Activated T-cell treated with anti-CD3 and anti-CD28 coated beads, Interleukin-2, amount 50 U/mL, for 4 hours (primary cell): ENCODE measurements around the gene LGR4. TPM values are rescaled to one million over a fixed set of nuclear protein-coding genes. Genes with fewer than 3 reads are reported as not detected.
A peak's percentile ranks its signal among the peaks of the same experiment; 100 is the strongest.
"Not testable (repeated sequence)": the region's sequence is repeated elsewhere in the genome, so short reads cannot be mapped to it uniquely, and the experiment has no call there.

Source experiments
- ATAC-seq, 2 donors: fragments of 200-7000 bp; cut with Tn5 transposase; one replicate each; pipeline ENCODE4 v1.10.0; 2021
- DNase-seq: peaks from one replicate; pipeline ENCODE4 v3.0.0-alpha.2; 2020
- H3K27me3 Mint-ChIP-seq: one replicate; pipeline ENCODE4 v1.8.0; 2021; ENCODE audit warnings: low read depth, mixed read lengths
- H3K36me3 Mint-ChIP-seq: one replicate; pipeline ENCODE4 v1.8.0; 2022; ENCODE audit warnings: mixed read lengths; ENCODE audit not compliant: insufficient read depth
- H3K4me1 Mint-ChIP-seq: one replicate; pipeline ENCODE4 v1.8.0; 2021; ENCODE audit warnings: low read depth, mixed read lengths
- H3K4me3 Mint-ChIP-seq: one replicate; pipeline ENCODE4 v1.8.0; 2021; ENCODE audit warnings: mild to moderate bottlenecking, moderate library complexity, mixed read lengths
- H3K9me3 Mint-ChIP-seq: one replicate; pipeline ENCODE4 v1.8.0; 2021; ENCODE audit warnings: mixed read lengths
- total RNA-seq, 3 donors: library from RNA; stranded (reverse); gene quantifications; one replicate each; pipeline ENCODE4 v1.2.1, GENCODE V29; 2021

Gene LGR4, protein sequence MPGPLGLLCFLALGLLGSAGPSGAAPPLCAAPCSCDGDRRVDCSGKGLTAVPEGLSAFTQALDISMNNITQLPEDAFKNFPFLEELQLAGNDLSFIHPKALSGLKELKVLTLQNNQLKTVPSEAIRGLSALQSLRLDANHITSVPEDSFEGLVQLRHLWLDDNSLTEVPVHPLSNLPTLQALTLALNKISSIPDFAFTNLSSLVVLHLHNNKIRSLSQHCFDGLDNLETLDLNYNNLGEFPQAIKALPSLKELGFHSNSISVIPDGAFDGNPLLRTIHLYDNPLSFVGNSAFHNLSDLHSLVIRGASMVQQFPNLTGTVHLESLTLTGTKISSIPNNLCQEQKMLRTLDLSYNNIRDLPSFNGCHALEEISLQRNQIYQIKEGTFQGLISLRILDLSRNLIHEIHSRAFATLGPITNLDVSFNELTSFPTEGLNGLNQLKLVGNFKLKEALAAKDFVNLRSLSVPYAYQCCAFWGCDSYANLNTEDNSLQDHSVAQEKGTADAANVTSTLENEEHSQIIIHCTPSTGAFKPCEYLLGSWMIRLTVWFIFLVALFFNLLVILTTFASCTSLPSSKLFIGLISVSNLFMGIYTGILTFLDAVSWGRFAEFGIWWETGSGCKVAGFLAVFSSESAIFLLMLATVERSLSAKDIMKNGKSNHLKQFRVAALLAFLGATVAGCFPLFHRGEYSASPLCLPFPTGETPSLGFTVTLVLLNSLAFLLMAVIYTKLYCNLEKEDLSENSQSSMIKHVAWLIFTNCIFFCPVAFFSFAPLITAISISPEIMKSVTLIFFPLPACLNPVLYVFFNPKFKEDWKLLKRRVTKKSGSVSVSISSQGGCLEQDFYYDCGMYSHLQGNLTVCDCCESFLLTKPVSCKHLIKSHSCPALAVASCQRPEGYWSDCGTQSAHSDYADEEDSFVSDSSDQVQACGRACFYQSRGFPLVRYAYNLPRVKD
- under 1 TPM; 0.21 to 0.61 (median 0.57) TPM for total RNA-seq

DNA sequence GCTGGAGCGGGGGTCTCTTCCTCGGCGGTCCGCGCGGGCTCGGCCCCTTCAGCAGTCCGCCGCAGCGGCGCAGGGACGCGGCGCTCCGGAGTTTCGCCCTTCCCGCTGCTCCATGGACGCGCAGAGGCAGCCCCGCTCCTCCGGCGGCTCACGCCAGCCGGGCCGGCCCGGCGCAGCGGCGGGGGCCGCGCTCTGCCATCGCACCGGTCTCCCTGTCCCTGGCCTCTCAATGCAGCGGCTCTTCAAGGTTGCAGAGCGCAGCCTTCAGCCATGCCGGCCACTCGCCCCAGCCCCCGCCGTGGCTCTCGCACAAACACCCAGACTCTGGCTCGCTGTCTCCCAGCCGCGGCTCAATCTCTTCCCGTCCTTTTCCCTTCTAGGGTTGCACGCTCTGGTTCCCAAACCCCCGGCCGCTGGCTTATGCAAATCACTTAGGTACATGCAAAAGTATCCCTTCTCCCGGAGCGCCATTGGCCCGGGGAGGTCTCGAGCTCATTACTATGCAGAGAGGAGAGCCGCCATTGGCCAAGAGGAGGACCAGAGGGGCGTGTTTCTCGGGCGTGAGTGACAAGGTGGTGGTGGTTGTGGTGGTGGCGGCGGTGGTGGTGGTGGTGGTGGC lies at the start of gene LGR4:
Gene LGR4 (minus strand): TSS at position 393 of the 619 bp plus-strand sequence. CDS start 488 bp downstream, outside the sequence.
- Mint-ChIP-seq H3K9me3 (no peaks in the 10 kb centered on the region), H3K36me3 (no peaks in the 10 kb centered on the region), H3K27me3 (peaks cover 19% of the 10 kb centered on the region), H3K4me1 (peaks cover 13% of the 10 kb centered on the region), H3K4me3 (peak within 1 kb of the TSS; percentile 92)
- ATAC-seq: peak; percentile 88 to 89
- DNase-seq: peak; percentile 63

DNA sequence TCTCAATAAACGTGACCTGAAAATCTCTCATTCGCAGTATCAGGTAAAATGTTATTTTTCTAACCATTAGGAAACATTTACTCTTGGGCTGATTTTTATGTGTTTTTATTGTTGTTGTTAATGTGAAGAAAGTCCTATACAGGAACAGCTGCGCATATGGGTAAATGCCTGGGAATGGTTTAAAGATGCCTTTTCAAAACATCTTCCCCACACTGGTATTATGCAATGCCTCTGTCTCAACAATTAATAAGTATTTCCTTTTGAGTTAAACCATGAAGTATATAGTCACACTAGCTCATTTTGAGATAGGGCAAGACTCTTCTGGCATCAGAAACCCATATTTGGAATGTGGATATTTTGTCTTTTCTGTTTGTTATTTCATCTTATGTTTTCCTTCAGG lies 47.6 kb upstream of the LGR4 start:
- DNase-seq (no peak), ATAC-seq (no peak)
- Mint-ChIP-seq H3K9me3 (peaks cover 2% of the 10 kb centered on the region), H3K27me3 (peaks cover 8% of the 10 kb centered on the region), H3K4me3 (no peak overlapping the region), H3K4me1 (no peaks in the 10 kb centered on the region), H3K36me3 (no peaks in the 10 kb centered on the region)

DNA sequence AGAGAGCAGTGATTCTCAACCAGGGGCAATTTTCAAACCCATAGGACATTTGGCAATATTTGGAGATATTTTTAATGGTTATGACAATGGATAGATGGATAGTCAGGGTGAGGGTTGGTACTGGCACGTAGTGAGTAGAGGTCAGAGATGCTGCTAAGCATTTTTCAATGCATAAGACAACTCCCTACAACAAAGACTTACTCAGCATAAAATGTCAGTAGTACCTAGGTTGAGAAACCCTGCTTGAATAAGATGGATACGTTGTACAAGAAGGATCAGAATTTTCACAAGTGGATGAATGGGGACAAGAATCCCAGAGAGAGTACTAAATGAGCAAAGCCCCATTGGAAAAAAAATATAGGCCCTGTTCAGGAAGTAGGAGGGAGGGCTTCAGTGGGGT lies 45.9 kb upstream of the LGR4 start:
- Mint-ChIP-seq H3K27me3 (peaks cover 8% of the 10 kb centered on the region), H3K4me3 (no peak overlapping the region), H3K9me3 (peaks cover 4% of the 10 kb centered on the region), H3K36me3 (no peaks in the 10 kb centered on the region), H3K4me1 (no peaks in the 10 kb centered on the region)
- no peak for DNase-seq
- ATAC-seq: no peak

DNA sequence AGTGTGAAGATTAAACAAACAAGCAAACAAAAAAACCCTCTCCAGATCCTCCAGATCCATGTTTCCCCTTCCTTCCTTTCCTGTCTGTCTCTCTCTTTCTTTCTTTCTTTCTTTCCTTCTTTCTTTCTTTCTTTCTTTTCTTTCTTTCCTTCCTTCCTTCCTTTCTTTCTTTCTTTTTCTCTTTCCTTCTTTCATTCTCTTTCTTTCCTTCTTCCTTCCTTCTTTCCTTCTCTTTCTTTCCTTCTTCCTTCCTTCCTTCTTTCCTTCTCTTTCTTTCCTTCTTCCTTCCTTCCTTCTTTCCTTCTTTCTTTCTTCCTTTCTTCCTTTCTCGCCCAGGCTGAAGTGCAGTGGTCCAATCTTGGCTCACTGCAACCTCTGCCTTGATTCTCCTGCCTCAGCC lies 44.9 kb upstream of the LGR4 start:
- DNase-seq, H3K9me3 Mint-ChIP-seq, H3K27me3 Mint-ChIP-seq, H3K36me3 Mint-ChIP-seq, H3K4me3 Mint-ChIP-seq, ATAC-seq, H3K4me1 Mint-ChIP-seq: not testable (repeated sequence)

DNA sequence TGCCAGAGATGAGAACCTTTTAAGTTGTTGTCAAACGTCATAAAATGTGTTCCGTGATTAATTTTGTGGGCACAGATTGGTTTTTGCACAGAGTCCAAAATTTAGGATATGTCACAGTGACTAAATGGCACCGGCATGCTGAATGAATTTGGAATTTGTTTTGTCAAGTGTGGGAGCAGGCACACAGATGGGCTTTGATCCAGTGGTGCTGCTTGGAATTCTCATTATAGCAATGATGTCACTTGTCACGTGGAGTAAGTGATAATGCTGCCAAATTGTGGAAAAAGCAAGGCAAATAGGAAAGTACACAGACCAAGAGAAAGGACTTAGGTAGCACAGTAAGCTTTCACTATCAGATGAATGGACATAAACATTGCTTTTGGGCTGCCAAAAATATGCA lies 42.0 kb upstream of the LGR4 start:
- no peak for ATAC-seq
- H3K36me3 Mint-ChIP-seq: no peaks in the 10 kb centered on the region

DNA sequence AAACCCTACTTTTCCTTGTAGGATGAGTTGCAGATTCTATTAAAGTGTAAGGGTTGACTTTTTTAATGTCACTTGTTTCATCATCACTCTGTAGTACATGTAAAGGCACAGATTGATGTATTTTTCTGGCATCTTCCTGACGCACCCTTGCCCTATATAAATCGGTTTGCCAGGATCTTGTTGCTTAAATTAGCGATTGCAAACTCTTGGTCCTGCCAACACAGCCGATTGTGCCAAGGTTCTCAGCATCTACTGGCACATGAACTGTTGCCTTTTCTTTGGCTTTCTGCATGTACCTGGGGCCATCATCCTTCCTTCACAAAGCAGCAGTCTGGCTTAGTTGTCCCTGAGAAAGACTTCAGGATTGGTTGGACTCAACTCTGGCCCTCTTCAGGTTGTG lies 41.5 kb upstream of the LGR4 start:
- Mint-ChIP-seq H3K4me1 (no peaks in the 10 kb centered on the region), H3K27me3 (peaks cover 8% of the 10 kb centered on the region), H3K36me3 (no peaks in the 10 kb centered on the region), H3K9me3 (peaks cover 4% of the 10 kb centered on the region), H3K4me3 (no peak overlapping the region)
- DNase-seq: no peak
- no peak for ATAC-seq

More for the DNA sequence above, 42.0 kb upstream of the LGR4 start:
- no peak for DNase-seq
- Mint-ChIP-seq H3K4me1 (no peaks in the 10 kb centered on the region), H3K4me3 (no peak overlapping the region), H3K9me3 (peaks cover 4% of the 10 kb centered on the region), H3K27me3 (peaks cover 8% of the 10 kb centered on the region)

- no peak overlapping the region for H3K4me3 Mint-ChIP-seq
- H3K9me3 Mint-ChIP-seq: peaks cover 4% of the 10 kb centered on the region
- H3K4me1 Mint-ChIP-seq: peaks cover 3% of the 10 kb centered on the region
- ATAC-seq: no peak
- no peak for DNase-seq
- H3K27me3 Mint-ChIP-seq: peaks cover 5% of the 10 kb centered on the region
- no peaks in the 10 kb centered on the region for H3K36me3 Mint-ChIP-seq
Observed at GRCh38 chr11:27513389-27513788, 40.8 kb upstream of the LGR4 start.

- DNase-seq (no peak), ATAC-seq (no peak)
- H3K9me3 Mint-ChIP-seq: peaks cover 4% of the 10 kb centered on the region
- peaks cover 12% of the 10 kb centered on the region for H3K4me1 Mint-ChIP-seq
- no peaks in the 10 kb centered on the region for H3K27me3 Mint-ChIP-seq
- H3K4me3 Mint-ChIP-seq: no peak overlapping the region
- H3K36me3 Mint-ChIP-seq: no peaks in the 10 kb centered on the region
Observed at GRCh38 chr11:27512238-27512637, 39.6 kb upstream of the LGR4 start.

- no peak for ATAC-seq
- H3K4me3 Mint-ChIP-seq: no peak overlapping the region
Observed at GRCh38 chr11:27509908-27510307, 37.3 kb upstream of the LGR4 start.

DNA sequence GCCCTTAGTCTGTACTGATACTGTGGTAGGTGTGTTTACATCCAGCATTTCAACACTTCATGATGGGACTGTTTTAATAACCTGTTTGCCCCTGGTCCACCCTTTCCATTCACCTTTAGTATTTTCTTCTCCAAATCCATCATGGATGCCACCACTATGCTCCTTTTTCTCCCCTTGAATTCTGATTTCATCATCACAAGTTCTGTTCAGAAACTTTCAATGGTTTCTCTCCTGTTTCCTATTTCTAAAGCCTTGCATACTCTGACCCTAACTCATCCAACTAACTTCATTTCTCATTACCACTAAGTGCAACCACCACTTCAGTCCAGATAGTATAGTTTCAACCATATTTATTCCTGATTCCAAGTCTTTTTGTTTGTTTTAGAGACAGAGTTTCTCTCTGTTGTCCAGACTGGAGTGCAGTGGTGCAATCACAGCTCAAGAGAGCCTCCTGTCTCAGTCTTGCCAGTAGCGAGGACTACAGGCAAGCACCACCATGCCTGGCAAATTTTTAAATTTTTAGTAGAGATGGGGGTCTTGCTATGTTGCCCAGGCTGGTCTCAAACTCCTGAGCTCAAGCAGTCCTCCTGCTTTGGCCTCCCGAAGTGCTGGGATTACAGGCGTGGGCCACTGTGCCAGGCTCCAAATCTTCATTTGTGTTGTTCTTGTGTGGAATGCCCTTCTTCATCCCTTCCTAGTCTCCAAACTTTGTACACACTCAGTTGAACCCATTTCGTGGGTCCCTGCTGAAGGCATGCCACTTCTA lies 35.1 kb upstream of the LGR4 start:
- H3K4me1 Mint-ChIP-seq: peaks cover 34% of the 10 kb centered on the region
- H3K27me3 Mint-ChIP-seq: no peaks in the 10 kb centered on the region
- DNase-seq (no peak), ATAC-seq (no peak)
- no peaks in the 10 kb centered on the region for H3K9me3 Mint-ChIP-seq
- H3K4me3 Mint-ChIP-seq: peak overlapping the region; percentile 100
- peaks cover 5% of the 10 kb centered on the region for H3K36me3 Mint-ChIP-seq

More at GRCh38 chr11:27509908-27510307, 37.3 kb upstream of the LGR4 start:
- no peak for DNase-seq
- Mint-ChIP-seq H3K4me1 (peaks cover 24% of the 10 kb centered on the region), H3K9me3 (no peaks in the 10 kb centered on the region), H3K27me3 (no peaks in the 10 kb centered on the region), H3K36me3 (peaks cover 2% of the 10 kb centered on the region)

DNA sequence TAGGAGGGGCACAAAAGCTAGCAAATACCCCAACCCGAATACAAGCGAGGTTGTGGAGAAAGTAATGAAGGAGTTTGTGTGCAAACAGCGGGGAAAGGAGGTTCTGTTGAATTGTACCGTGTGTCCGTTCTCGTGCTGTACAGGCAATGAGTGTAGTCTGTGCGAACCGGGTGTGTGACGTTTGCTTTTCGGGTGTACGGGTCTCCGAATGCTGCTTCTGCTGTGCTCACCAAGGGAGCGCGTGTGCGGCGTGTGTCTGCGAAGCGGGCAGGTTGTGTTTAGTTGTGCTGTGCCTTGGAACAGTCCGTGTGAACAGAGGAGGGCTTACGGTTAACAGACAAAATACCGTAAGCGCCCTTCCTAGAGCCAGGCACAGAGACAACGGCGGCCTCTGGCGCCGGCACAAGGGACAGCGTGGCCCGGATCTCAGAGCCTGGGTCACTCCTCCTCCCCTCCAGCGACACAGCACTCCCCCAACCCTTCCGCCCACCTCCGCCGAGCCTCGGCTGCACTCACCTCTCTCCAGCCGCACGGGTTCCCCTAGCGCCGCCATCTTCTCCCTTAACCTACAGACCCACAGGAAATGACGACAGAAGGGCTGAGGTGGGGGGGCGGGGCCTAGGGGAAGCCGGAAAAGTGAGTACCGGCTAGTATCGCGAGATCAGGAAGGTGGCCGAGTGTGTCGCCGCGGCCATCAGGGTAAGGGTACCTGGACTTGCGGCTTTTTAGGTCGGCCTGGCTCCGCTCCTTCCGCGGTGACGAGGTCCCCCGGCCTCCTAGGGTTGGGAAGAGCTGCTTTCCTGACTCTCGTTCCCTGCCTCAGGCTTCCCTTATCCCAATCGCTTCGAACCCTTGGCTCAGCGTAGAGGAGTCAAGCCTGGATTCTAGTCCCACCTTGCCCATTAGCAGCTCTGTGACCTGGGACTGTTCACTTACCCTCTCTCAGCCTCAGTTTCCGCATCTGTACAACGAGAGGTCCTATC lies 33.9 kb upstream of the LGR4 start, which contains the start of gene LIN7C:
Gene LIN7C (minus strand): TSS at position 570 of the 983 bp plus-strand sequence. CDS start 17 bp downstream, at position 553.
- ATAC-seq (peak; percentile 95 to 97), DNase-seq (peak; percentile 95)
- Mint-ChIP-seq H3K9me3 (no peaks in the 10 kb centered on the region), H3K27me3 (no peaks in the 10 kb centered on the region), H3K4me3 (peak within 1 kb of the TSS; percentile 100), H3K36me3 (peaks cover 10% of the 10 kb centered on the region), H3K4me1 (peaks cover 45% of the 10 kb centered on the region)

DNA sequence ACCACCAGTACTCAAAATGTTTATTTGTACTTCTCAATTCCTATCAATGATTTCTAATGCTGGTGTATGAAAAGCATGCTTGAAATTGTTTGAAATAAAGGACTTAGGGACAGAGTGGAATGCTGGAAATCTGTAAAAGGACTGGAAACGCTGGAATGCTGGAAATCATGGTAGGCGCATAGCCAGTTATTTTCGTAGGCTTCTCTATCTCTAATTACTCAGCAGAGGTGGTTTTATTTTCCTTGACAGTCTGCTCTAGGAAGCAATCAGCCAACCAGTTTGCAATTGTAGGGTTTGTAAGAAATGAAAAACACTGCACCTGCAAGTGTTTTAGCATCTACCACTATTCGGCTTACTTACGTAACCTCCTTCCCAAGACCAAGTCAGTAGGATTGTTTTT lies 33.2 kb upstream of the LGR4 start:
- ATAC-seq (peak in 1 of 2 donors; percentile 2), DNase-seq (no peak)
- Mint-ChIP-seq H3K36me3 (peaks cover 11% of the 10 kb centered on the region), H3K4me1 (peaks cover 45% of the 10 kb centered on the region), H3K27me3 (no peaks in the 10 kb centered on the region), H3K4me3 (peak overlapping the region; percentile 100), H3K9me3 (no peaks in the 10 kb centered on the region)

- H3K27me3 Mint-ChIP-seq: no peaks in the 10 kb centered on the region
- DNase-seq (no peak), ATAC-seq (no peak)
- H3K36me3 Mint-ChIP-seq: peaks cover 16% of the 10 kb centered on the region
- peak overlapping the region; percentile 100 for H3K4me3 Mint-ChIP-seq
- peaks cover 47% of the 10 kb centered on the region for H3K4me1 Mint-ChIP-seq
- H3K9me3 Mint-ChIP-seq: no peaks in the 10 kb centered on the region
Observed at GRCh38 chr11:27504205-27504604, 31.6 kb upstream of the LGR4 start.
